HEK293 (cell line): ENCODE data around the gene TMEM181.

Experiments
- ATF2 ChIP-seq: fragments of 450-650 bp; formaldehyde crosslinking; IDR thresholded peaks from 2 replicates; pipeline ENCODE4 v1.5.1; 2016; ENCODE audit warnings: missing biosample characterization, missing genetic modification characterization, low read depth
- CTCF ChIP-seq: fragments of 450-650 bp; formaldehyde crosslinking; IDR thresholded peaks from 2 replicates; pipeline ENCODE4 v1.5.1; 2016; ENCODE audit warnings: missing biosample characterization, missing genetic modification characterization
- TCF7L2 ChIP-seq: IDR thresholded peaks from 2 replicates; pipeline ENCODE4 v1.6.1; 2011; ENCODE audit warnings: low read depth, mild to moderate bottlenecking, inconsistent platforms, low read length, moderate library complexity, borderline replicate concordance
- ZBTB11 ChIP-seq: fragments of 450-650 bp; formaldehyde crosslinking; conservative IDR thresholded peaks from 2 replicates; pipeline ENCODE4 v1.5.1; 2016; ENCODE audit warnings: low read depth, missing biosample characterization, missing genetic modification characterization
- ZBTB49 ChIP-seq: fragments of 450-650 bp; formaldehyde crosslinking; IDR thresholded peaks from 2 replicates; pipeline ENCODE4 v1.5.1; 2016; ENCODE audit warnings: missing biosample characterization, missing genetic modification characterization, low read depth
- ZNF24 ChIP-seq: fragments of 450-650 bp; formaldehyde crosslinking; IDR thresholded peaks from 2 replicates; pipeline ENCODE4 v1.5.1; 2016; ENCODE audit warnings: missing biosample characterization, missing genetic modification characterization
- ZSCAN23 ChIP-seq: fragments of 450-650 bp; formaldehyde crosslinking; IDR thresholded peaks from 2 replicates; pipeline ENCODE4 v1.5.1; 2016; ENCODE audit warnings: missing biosample characterization, missing genetic modification characterization
- ZSCAN30 ChIP-seq: fragments of 450-650 bp; IDR thresholded peaks from 2 replicates; pipeline ENCODE4 v1.5.1; 2018; ENCODE audit warnings: missing biosample characterization, mild to moderate bottlenecking, missing genetic modification characterization, moderate library complexity

GRCh38 chr6:158522616-158523015 lies 37.3 kb upstream of the TMEM181 start:
- no peak for TF ChIP-seq CTCF (tag by site-specific recombination)
- no peak for TF ChIP-seq ZBTB49 (tag by site-specific recombination)
- TF ChIP-seq ZSCAN23 = no peak
- TF ChIP-seq ZBTB11 (tag by site-specific recombination) = no peak
- TF ChIP-seq ATF2 (tag by site-specific recombination) = no peak
- no peak for TF ChIP-seq TCF7L2
- TF ChIP-seq ZNF24 = no peak
- TF ChIP-seq ZSCAN30 = no peak
